ENCODE data around the gene KRTAP9-2.

- TF ChIP-seq, protein P1, sequence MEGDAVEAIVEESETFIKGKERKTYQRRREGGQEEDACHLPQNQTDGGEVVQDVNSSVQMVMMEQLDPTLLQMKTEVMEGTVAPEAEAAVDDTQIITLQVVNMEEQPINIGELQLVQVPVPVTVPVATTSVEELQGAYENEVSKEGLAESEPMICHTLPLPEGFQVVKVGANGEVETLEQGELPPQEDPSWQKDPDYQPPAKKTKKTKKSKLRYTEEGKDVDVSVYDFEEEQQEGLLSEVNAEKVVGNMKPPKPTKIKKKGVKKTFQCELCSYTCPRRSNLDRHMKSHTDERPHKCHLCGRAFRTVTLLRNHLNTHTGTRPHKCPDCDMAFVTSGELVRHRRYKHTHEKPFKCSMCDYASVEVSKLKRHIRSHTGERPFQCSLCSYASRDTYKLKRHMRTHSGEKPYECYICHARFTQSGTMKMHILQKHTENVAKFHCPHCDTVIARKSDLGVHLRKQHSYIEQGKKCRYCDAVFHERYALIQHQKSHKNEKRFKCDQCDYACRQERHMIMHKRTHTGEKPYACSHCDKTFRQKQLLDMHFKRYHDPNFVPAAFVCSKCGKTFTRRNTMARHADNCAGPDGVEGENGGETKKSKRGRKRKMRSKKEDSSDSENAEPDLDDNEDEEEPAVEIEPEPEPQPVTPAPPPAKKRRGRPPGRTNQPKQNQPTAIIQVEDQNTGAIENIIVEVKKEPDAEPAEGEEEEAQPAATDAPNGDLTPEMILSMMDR (IDR thresholded peaks at IDR 0.05): no peak
- TF ChIP-seq EZH2phosphoT487 (IDR thresholded peaks at IDR 0.05) (no peak), EZH2 (IDR thresholded peaks at IDR 0.05) (no peak)
Observed at GRCh38 chr17:41186872-41187271, 39.6 kb upstream of the KRTAP9-2 start.
